Stomach (tissue), 4 donors: ENCODE data around the gene CFTR.

Experiments
- CTCF ChIP-seq, 7 experiments: fragments of 450-650 bp in 4 of 7; fragments of 200-600 bp in 3 of 7; sonication (generic) in 3 of 7; IDR thresholded peaks; one replicate each; pipeline ENCODE4 v1.5.1; 2016 to 2019; ENCODE audit warnings: antibody characterized with exemption in 7 of 7, control low read depth in 2 of 7, mild to moderate bottlenecking in 1 of 7
- POLR2A ChIP-seq, 4 donors: fragments of 450-650 bp; IDR thresholded peaks; one replicate each; pipeline ENCODE4 v1.6.1; 2016; ENCODE audit warnings: antibody characterized with exemption in 4 of 4, control low read depth in 2 of 4, mild to moderate bottlenecking in 1 of 4, moderate library complexity in 1 of 4

- no peak for TF ChIP-seq CTCF (IDR thresholded peaks at IDR 0.05)
- TF ChIP-seq POLR2A (IDR thresholded peaks at IDR 0.05): no peak
Measured at GRCh38 chr7:117645481-117646165, 165.8 kb downstream of the CFTR start.
